GM23338 (cell line): Measurements from ENCODE around the gene PARD6A. TPM values are rescaled to one million over a fixed set of nuclear protein-coding genes. Genes with fewer than 3 reads are reported as not detected.

ENCODE experiments used
- polyA plus RNA-seq: library from polyadenylated mRNA; unstranded; fragments of >200 nt; fragmentation: Nextera tagmentation; extraction: Ambion mirVana; gene quantifications from 2 replicates; pipeline ENCODE4 v1.2.1, GENCODE V29; 2016
- total RNA-seq: library from RNA; depleted of rRNA; stranded (reverse); fragments of >200 nt; shearing (Covaris generic); gene quantifications from 2 replicates; pipeline ENCODE4 v1.2.3, GENCODE V29; 2014; rRNA removed

The PARD6A gene
- total and polyA plus RNA-seq, 2 experiments from 2014 or later, result 11.1 to 15.7 TPM

Other genes starting within 250 kb of the PARD6A start
- 2.3 and 2.7 TPM in 2 replicates for gene ZDHHC1, start 244.5 kb upstream of the PARD6A start, total RNA-seq
- gene ZDHHC1, start 244.5 kb upstream of the PARD6A start, polyA plus RNA-seq, result 1.4 and 1.6 TPM in 2 replicates
- gene HSD11B2, start 229.8 kb upstream of the PARD6A start, total RNA-seq, result 23.0 and 25.1 TPM in 2 replicates
- 14.8 and 16.6 TPM in 2 replicates for gene HSD11B2, start 229.8 kb upstream of the PARD6A start, polyA plus RNA-seq
- gene ATP6V0D1, start 179.8 kb upstream of the PARD6A start, total RNA-seq, result 68.7 and 69.4 TPM in 2 replicates
- 19.5 and 20.6 TPM in 2 replicates for gene ATP6V0D1, start 179.8 kb upstream of the PARD6A start, polyA plus RNA-seq
- not detected in 2 replicates for gene AGRP, start 177.4 kb upstream of the PARD6A start, total RNA-seq
- not detected in 2 replicates for gene AGRP, start 177.4 kb upstream of the PARD6A start, polyA plus RNA-seq
- 7.4 and 22.4 TPM in 2 replicates for gene RIPOR1, start 132.1 kb upstream of the PARD6A start, total RNA-seq
- 6.8 and 7.6 TPM in 2 replicates for gene RIPOR1, start 132.1 kb upstream of the PARD6A start, polyA plus RNA-seq
- 64.5 and 81.0 TPM in 2 replicates for gene CTCF, start 98.4 kb upstream of the PARD6A start, total RNA-seq
- gene CTCF, start 98.4 kb upstream of the PARD6A start, polyA plus RNA-seq, result 67.7 and 72.3 TPM in 2 replicates
- 14.0 and 17.4 TPM in 2 replicates for gene CARMIL2, start 15.8 kb upstream of the PARD6A start, total RNA-seq
- 17.4 and 23.4 TPM in 2 replicates for gene CARMIL2, start 15.8 kb upstream of the PARD6A start, polyA plus RNA-seq
- gene ACD, start 700 bp upstream of the PARD6A start, total RNA-seq, result 51.7 and 56.9 TPM in 2 replicates
- 38.7 and 41.3 TPM in 2 replicates for gene ACD, start 700 bp upstream of the PARD6A start, polyA plus RNA-seq
- 10.2 and 11.6 TPM in 2 replicates for gene ENKD1, start 5.8 kb downstream of the PARD6A start, total RNA-seq
- gene ENKD1, start 5.8 kb downstream of the PARD6A start, polyA plus RNA-seq, result 10.1 and 11.8 TPM in 2 replicates
- 0.87 and 8.2 TPM in 2 replicates for gene C16orf86, start 5.9 kb downstream of the PARD6A start, total RNA-seq
- 0.90 and 1.1 TPM in 2 replicates for gene C16orf86, start 5.9 kb downstream of the PARD6A start, polyA plus RNA-seq
- 27.5 and 34.3 TPM in 2 replicates for gene GFOD2, start 58.4 kb downstream of the PARD6A start, total RNA-seq
- 16.5 and 19.3 TPM in 2 replicates for gene GFOD2, start 58.4 kb downstream of the PARD6A start, polyA plus RNA-seq
- 9.0 and 9.2 TPM in 2 replicates for gene RANBP10, start 145.6 kb downstream of the PARD6A start, total RNA-seq
- 13.6 and 18.0 TPM in 2 replicates for gene RANBP10, start 145.6 kb downstream of the PARD6A start, polyA plus RNA-seq
- gene TSNAXIP1, start 145.9 kb downstream of the PARD6A start, total RNA-seq, result 2.4 TPM in 1 of 2 replicates, not detected in the other
- gene TSNAXIP1, start 145.9 kb downstream of the PARD6A start, polyA plus RNA-seq, result 0.97 and 1.4 TPM in 2 replicates
- gene THAP11, start 181.4 kb downstream of the PARD6A start, total RNA-seq, result 102 and 115 TPM in 2 replicates
- 37.3 and 39.5 TPM in 2 replicates for gene THAP11, start 181.4 kb downstream of the PARD6A start, polyA plus RNA-seq
- 158 and 321 TPM in 2 replicates for gene NUTF2, start 186.0 kb downstream of the PARD6A start, total RNA-seq
- gene NUTF2, start 186.0 kb downstream of the PARD6A start, polyA plus RNA-seq, result 373 and 391 TPM in 2 replicates
- 31.8 and 55.4 TPM in 2 replicates for gene CENPT, start 186.7 kb downstream of the PARD6A start, total RNA-seq
- gene CENPT, start 186.7 kb downstream of the PARD6A start, polyA plus RNA-seq, result 59.2 and 63.8 TPM in 2 replicates
- gene EDC4, start 212.1 kb downstream of the PARD6A start, total RNA-seq, result 74.2 and 98.5 TPM in 2 replicates
- 34.8 and 39.6 TPM in 2 replicates for gene EDC4, start 212.1 kb downstream of the PARD6A start, polyA plus RNA-seq
- gene NRN1L, start 223.9 kb downstream of the PARD6A start, total RNA-seq, result 13.8 and 14.0 TPM in 2 replicates
- gene NRN1L, start 223.9 kb downstream of the PARD6A start, polyA plus RNA-seq, result 26.1 and 33.8 TPM in 2 replicates
- gene PSKH1, start 232.3 kb downstream of the PARD6A start, total RNA-seq, result 22.1 and 23.9 TPM in 2 replicates
- 8.3 and 14.3 TPM in 2 replicates for gene PSKH1, start 232.3 kb downstream of the PARD6A start, polyA plus RNA-seq